ENCODE data around the gene THOC6. TPM values are rescaled to one million over a fixed set of nuclear protein-coding genes. Genes with fewer than 3 reads are reported as not detected.
"Not testable (repeated sequence)": the region's sequence is repeated elsewhere in the genome, so short reads cannot be mapped to it uniquely, and the experiment has no call there.

THOC6 gene
- total RNA-seq, 5 donors from 2014 or later (not counting 1 experiment from before 2014, with no cell fraction given) = 23.7 to 32.8 (median 31.7) TPM

DNA sequence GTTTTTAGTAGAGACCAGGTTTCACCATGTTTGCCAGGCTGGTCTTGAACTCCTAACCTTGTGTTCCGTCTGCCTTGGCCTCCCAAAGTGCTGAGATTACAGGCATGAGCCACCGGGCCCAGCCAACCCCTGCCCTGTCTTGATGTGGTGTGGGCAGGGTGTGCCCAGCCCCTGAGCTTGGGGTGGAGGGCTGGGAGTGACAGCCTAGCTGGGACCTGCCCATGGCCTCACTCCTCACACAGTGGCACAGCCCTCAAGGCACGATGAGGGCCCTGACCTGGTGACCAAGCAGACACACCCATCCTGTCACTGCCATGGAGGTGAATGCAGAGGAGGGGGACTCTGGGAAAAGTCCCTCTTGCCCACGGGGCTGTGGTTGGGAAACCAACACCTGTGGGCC, 44.7 kb downstream of the THOC6 start:
- H3K36me3 Mint-ChIP-seq = peaks cover 32% of the 10 kb centered on the region
- Histone ChIP-seq H3K36me3 (ENCODE audit: control insufficient read depth in 2 of 2, extremely low read depth in 1 of 2, insufficient read depth in 1 of 2, low read length in 1 of 2) (peaks cover 6 to 28% of the 10 kb centered on the region in 2 donors), H3K9me3 (no peaks in the 10 kb centered on the region), H3K4me1 (ENCODE audit: control insufficient read depth in 1 of 2, extremely low read depth in 1 of 2, insufficient read depth in 2 of 2, low read length in 2 of 2) (peaks cover 19 to 85% of the 10 kb centered on the region in 2 experiments), H3K4me3 (ENCODE audit: control insufficient read depth in 1 of 2, extremely low read depth in 1 of 2, low read length in 1 of 2) (peak overlapping the region; percentile 94 to 97), H3K27ac (ENCODE audit: low read length) (peak overlapping the region; percentile 99), H3K27me3 (replicated peaks in 1 of 2; ENCODE audit: control insufficient read depth in 2 of 2, extremely low read depth in 1 of 2, insufficient read depth in 2 of 2, low read length in 1 of 2) (no peaks in the 10 kb centered on the region)
- DNase-seq = peak in 1 of 35 experiments; percentile 32
- H3K4me1 Mint-ChIP-seq = peaks cover 72 to 79% (median 74%) of the 10 kb centered on the region in 3 donors
- H3K27me3 Mint-ChIP-seq = no peaks in the 10 kb centered on the region
- H3K9me3 Mint-ChIP-seq = no peaks in the 10 kb centered on the region
- H3K27ac Mint-ChIP-seq = peak overlapping the region; percentile 97 to 99
- ChIA-PET POLR2A (no interaction called here), CTCF (no interaction called here)
- peak overlapping the region; percentile 96 to 100 (median 97) for H3K4me3 Mint-ChIP-seq
- WGBS (ENCODE audit: insufficient coverage) = 0% methylated on average over 1 of the region's 4 CpGs
- ATAC-seq (replicated peaks in 1 of 4) = peak in 2 of 4 experiments; percentile 13 to 15

DNA sequence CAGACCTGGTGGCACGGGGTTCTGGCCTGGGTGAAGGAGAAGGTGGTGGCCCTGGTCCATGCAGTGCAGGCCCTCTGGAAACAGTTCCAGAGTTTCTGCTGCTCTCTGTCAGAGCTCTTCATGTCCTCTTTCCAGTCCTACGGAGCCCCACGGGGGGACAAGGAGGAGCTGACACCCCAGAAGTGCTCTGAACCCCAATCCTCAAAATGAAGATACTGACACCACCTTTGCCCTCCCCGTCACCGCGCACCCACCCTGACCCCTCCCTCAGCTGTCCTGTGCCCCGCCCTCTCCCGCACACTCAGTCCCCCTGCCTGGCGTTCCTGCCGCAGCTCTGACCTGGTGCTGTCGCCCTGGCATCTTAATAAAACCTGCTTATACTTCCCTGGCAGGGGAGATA, 45.3 kb downstream of the THOC6 start:
- peak overlapping the region; percentile 34 for H3K27ac ChIP-seq (ENCODE audit: low read length)
- H3K9me3 Mint-ChIP-seq; H3K27me3 ChIP-seq (replicated peaks in 1 of 2; ENCODE audit: control insufficient read depth in 2 of 2, extremely low read depth in 1 of 2, insufficient read depth in 2 of 2, low read length in 1 of 2); H3K9me3 ChIP-seq; H3K4me3 ChIP-seq (ENCODE audit: control insufficient read depth in 1 of 2, extremely low read depth in 1 of 2, low read length in 1 of 2); DNase-seq; CTCF ChIA-PET; H3K27me3 Mint-ChIP-seq; ATAC-seq (replicated peaks in 1 of 4): not testable (repeated sequence)
- 87% methylated on average over 5 of the region's 11 CpGs for WGBS (ENCODE audit: insufficient coverage)
- H3K4me1 Mint-ChIP-seq = peaks cover 72 to 79% (median 76%) of the 10 kb centered on the region in 3 donors
- H3K36me3 ChIP-seq (ENCODE audit: control insufficient read depth in 2 of 2, extremely low read depth in 1 of 2, insufficient read depth in 1 of 2, low read length in 1 of 2) = peaks cover 6 to 28% of the 10 kb centered on the region in 2 donors
- peak overlapping the region in 2 of 3 donors; percentile 53 to 97 for H3K4me3 Mint-ChIP-seq
- peaks cover 32% of the 10 kb centered on the region for H3K36me3 Mint-ChIP-seq
- POLR2A ChIA-PET = interaction anchor here in 1 of 2 donors (0.6 kb wide), 1 partner anchor 16 kb away, joined by 4 read pairs; no protein-coding TSS in a partner anchor
- peak overlapping the region; percentile 89 to 94 for H3K27ac Mint-ChIP-seq
- H3K4me1 ChIP-seq (ENCODE audit: control insufficient read depth in 1 of 2, extremely low read depth in 1 of 2, insufficient read depth in 2 of 2, low read length in 2 of 2) = peaks cover 26 to 85% of the 10 kb centered on the region in 2 experiments

DNA sequence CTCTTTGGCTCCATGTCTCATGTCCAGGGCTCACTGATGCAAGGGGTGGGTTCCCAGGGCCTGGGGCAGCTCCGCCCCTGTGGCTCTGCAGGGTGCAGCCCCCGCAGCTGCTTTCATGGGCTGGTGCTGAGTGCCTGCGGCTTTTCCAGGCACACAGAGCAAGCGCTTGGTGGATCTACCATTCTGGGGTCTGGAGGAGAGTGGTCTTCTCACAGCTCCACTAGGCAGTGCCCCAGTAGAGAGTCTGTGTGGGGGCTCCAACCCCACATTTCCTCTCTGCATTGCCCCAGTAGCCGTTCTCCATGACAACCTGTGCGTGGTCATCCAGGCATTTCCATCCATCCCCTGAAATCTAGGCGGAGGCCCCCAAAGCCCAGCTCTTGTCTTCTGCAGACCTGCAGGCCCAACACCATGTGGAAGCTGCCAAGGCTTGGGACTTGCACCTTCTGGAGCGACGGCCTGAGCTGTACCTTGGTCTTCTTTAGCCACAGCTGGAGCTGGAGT, 46.8 kb downstream of the THOC6 start:
- Mint-ChIP-seq H3K9me3 (no peaks in the 10 kb centered on the region), H3K36me3 (peaks cover 30% of the 10 kb centered on the region), H3K4me1 (peaks cover 77 to 81% (median 79%) of the 10 kb centered on the region in 3 donors), H3K27me3 (no peaks in the 10 kb centered on the region), H3K27ac (peak overlapping the region; percentile 89 to 94), H3K4me3 (peak overlapping the region in 1 of 3 donors; percentile 97)
- no peaks in the 10 kb centered on the region for H3K9me3 ChIP-seq
- 90% methylated on average over 5 of the region's 9 CpGs for WGBS (ENCODE audit: insufficient coverage)
- no peak overlapping the region for H3K4me3 ChIP-seq (ENCODE audit: control insufficient read depth in 1 of 2, extremely low read depth in 1 of 2, low read length in 1 of 2)
- H3K36me3 ChIP-seq (ENCODE audit: control insufficient read depth in 2 of 2, extremely low read depth in 1 of 2, insufficient read depth in 1 of 2, low read length in 1 of 2) = peaks cover 6 to 28% of the 10 kb centered on the region in 2 donors
- H3K27me3 ChIP-seq (replicated peaks in 1 of 2; ENCODE audit: control insufficient read depth in 2 of 2, extremely low read depth in 1 of 2, insufficient read depth in 2 of 2, low read length in 1 of 2) = no peaks in the 10 kb centered on the region
- ATAC-seq (replicated peaks in 1 of 4) = no peak
- peak overlapping the region; percentile 34 for H3K27ac ChIP-seq (ENCODE audit: low read length)
- ChIA-PET CTCF (no interaction called here), POLR2A (interaction anchor here in 1 of 2 donors (0.7 kb wide), 2 partner anchors 21 to 330 kb away, joined by 3 read pairs; partner anchors contain the start of gene ZSCAN32)
- no peak for DNase-seq
- peaks cover 34 to 85% of the 10 kb centered on the region in 2 experiments for H3K4me1 ChIP-seq (ENCODE audit: control insufficient read depth in 1 of 2, extremely low read depth in 1 of 2, insufficient read depth in 2 of 2, low read length in 2 of 2)

DNA sequence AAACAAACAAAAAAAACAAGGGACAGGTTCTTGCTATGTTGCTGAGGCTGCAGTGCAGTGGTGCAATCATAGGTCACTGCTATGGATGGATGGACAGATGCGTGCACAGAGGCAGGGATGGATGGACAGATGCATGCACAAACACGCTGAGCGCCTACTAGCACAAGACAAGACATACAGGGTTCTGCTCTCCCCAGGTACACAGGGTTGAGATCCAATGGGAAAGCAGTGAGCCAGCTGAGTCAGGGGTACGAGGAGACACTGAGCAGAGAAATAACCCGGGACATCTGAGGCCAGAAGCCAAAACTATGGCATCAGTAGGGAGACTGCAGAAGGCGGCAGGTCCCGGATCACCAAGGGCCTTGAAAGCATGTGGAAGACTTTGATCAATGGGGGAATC, 47.8 kb downstream of the THOC6 start:
- H3K4me3 ChIP-seq (ENCODE audit: control insufficient read depth in 1 of 2, extremely low read depth in 1 of 2, low read length in 1 of 2) = no peak overlapping the region
- H3K9me3 Mint-ChIP-seq = no peaks in the 10 kb centered on the region
- H3K4me1 Mint-ChIP-seq = peaks cover 86 to 90% (median 88%) of the 10 kb centered on the region in 3 donors
- peaks cover 6 to 28% of the 10 kb centered on the region in 2 donors for H3K36me3 ChIP-seq (ENCODE audit: control insufficient read depth in 2 of 2, extremely low read depth in 1 of 2, insufficient read depth in 1 of 2, low read length in 1 of 2)
- H3K36me3 Mint-ChIP-seq = peaks cover 28% of the 10 kb centered on the region
- H3K27me3 ChIP-seq (replicated peaks in 1 of 2; ENCODE audit: control insufficient read depth in 2 of 2, extremely low read depth in 1 of 2, insufficient read depth in 2 of 2, low read length in 1 of 2) = no peaks in the 10 kb centered on the region
- ChIA-PET CTCF (interaction anchor here in 1 of 2 donors (0.6 kb wide), 1 partner anchor 31 kb away, joined by 5 read pairs; no protein-coding TSS in a partner anchor), POLR2A (interaction anchor here in 1 of 2 donors (0.7 kb wide), 2 partner anchors 22 to 329 kb away, joined by 3 read pairs; partner anchors contain the start of gene ZSCAN32)
- no peaks in the 10 kb centered on the region for H3K9me3 ChIP-seq
- 93% methylated on average over 3 of the region's 7 CpGs for WGBS (ENCODE audit: insufficient coverage)
- H3K4me1 ChIP-seq (ENCODE audit: control insufficient read depth in 1 of 2, extremely low read depth in 1 of 2, insufficient read depth in 2 of 2, low read length in 2 of 2) = peaks cover 41 to 95% of the 10 kb centered on the region in 2 experiments
- ATAC-seq (replicated peaks in 1 of 4) = no peak
- H3K27me3 Mint-ChIP-seq = no peaks in the 10 kb centered on the region
- H3K4me3 Mint-ChIP-seq = peak overlapping the region in 2 of 3 donors; percentile 4 to 97
- no peak for DNase-seq
- H3K27ac Mint-ChIP-seq = peak overlapping the region; percentile 89 to 94
- H3K27ac ChIP-seq (ENCODE audit: low read length) = peak overlapping the region; percentile 20

DNA sequence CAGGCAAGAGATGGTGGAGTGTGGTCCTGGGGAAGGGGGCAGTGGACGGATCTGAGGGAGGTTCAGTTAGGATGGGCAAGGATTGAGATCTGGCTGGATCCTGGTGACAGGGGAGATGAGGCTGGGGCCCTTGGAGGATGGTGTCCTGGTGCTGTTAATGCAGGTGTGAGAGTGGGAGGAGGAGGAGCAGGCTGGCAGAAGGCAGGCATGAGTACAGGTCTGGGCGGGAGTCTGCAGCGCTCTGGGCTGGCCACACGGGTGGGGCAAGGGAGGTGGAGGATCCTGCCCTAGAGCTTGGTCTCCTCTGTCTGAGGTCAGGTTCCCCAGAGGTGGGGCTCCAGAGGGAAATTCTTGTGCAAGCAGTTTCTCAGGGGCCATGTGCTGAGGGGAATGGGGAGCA, 48.3 kb downstream of the THOC6 start:
- H3K4me1 Mint-ChIP-seq = peaks cover 89 to 93% (median 91%) of the 10 kb centered on the region in 3 donors
- H3K36me3 Mint-ChIP-seq = peaks cover 26% of the 10 kb centered on the region
- ATAC-seq (replicated peaks in 1 of 4); H3K4me3 ChIP-seq (ENCODE audit: control insufficient read depth in 1 of 2, extremely low read depth in 1 of 2, low read length in 1 of 2); H3K27me3 Mint-ChIP-seq; POLR2A ChIA-PET; H3K27me3 ChIP-seq (replicated peaks in 1 of 2; ENCODE audit: control insufficient read depth in 2 of 2, extremely low read depth in 1 of 2, insufficient read depth in 2 of 2, low read length in 1 of 2); H3K9me3 Mint-ChIP-seq; H3K9me3 ChIP-seq: not testable (repeated sequence)
- H3K27ac ChIP-seq (ENCODE audit: low read length) = peak overlapping the region; percentile 18
- CTCF ChIA-PET = interaction anchor here in 1 of 2 donors (0.6 kb wide), 1 partner anchor 30 kb away, joined by 5 read pairs; no protein-coding TSS in a partner anchor
- peak overlapping the region; percentile 89 to 94 for H3K27ac Mint-ChIP-seq
- H3K4me3 Mint-ChIP-seq = peak overlapping the region in 2 of 3 donors; percentile 28 to 97
- peaks cover 6 to 28% of the 10 kb centered on the region in 2 donors for H3K36me3 ChIP-seq (ENCODE audit: control insufficient read depth in 2 of 2, extremely low read depth in 1 of 2, insufficient read depth in 1 of 2, low read length in 1 of 2)
- WGBS (ENCODE audit: insufficient coverage) = no CpG with 5 or more reads among the region's 4 CpGs
- peaks cover 41 to 99% of the 10 kb centered on the region in 2 experiments for H3K4me1 ChIP-seq (ENCODE audit: control insufficient read depth in 1 of 2, extremely low read depth in 1 of 2, insufficient read depth in 2 of 2, low read length in 2 of 2)
- peak in 1 of 35 experiments; percentile 29 for DNase-seq

DNA sequence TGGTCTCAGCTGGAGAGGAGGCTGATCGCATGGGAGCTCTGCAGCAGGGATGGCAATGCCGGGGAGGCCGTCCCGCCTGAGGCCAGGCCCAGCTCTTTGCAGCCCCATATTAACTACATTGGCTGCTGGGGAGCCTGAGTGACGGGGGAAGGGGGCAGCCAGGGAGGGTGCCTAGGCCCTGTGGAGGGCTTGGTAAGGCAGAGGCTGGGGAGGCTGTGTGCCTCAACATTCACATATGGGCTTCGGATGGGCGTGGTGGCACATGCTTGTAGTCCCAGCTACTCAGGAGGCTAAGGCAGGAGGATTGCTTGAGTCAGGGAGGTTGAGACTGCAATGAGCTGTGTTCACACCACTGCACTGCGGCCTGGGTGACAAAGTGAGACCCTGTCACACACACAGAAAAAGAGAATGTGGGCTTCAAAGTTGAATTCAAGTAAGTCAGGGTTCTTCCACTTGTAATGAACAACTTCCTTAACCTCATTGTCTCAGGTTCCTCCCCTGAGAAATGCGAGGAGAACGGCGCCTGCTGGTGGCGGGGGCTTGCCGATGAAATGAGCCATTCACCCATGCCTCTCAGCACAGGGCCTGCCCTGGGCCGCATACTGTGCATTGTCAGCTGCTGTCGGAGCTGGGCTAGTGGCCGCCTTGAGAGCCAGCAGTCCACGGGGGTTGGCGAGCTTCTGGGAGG, 48.9 kb downstream of the THOC6 start:
- DNase-seq = peak in 15 of 35 experiments; percentile 28 to 68 (median 50)
- Histone ChIP-seq H3K4me1 (ENCODE audit: control insufficient read depth in 1 of 2, extremely low read depth in 1 of 2, insufficient read depth in 2 of 2, low read length in 2 of 2) (peaks cover 45 to 99% of the 10 kb centered on the region in 2 experiments), H3K36me3 (ENCODE audit: control insufficient read depth in 2 of 2, extremely low read depth in 1 of 2, insufficient read depth in 1 of 2, low read length in 1 of 2) (peaks cover 6 to 24% of the 10 kb centered on the region in 2 donors), H3K27ac (ENCODE audit: low read length) (peak overlapping the region; percentile 93)
- peak in 2 of 4 experiments; percentile 3 to 4 for ATAC-seq (replicated peaks in 1 of 4)
- H3K9me3 ChIP-seq; H3K27me3 ChIP-seq (replicated peaks in 1 of 2; ENCODE audit: control insufficient read depth in 2 of 2, extremely low read depth in 1 of 2, insufficient read depth in 2 of 2, low read length in 1 of 2); H3K27me3 Mint-ChIP-seq; POLR2A ChIA-PET; H3K4me3 ChIP-seq (ENCODE audit: control insufficient read depth in 1 of 2, extremely low read depth in 1 of 2, low read length in 1 of 2); H3K9me3 Mint-ChIP-seq: not testable (repeated sequence)
- peak overlapping the region in 1 of 3 donors; percentile 97 for H3K4me3 Mint-ChIP-seq
- CTCF ChIA-PET = interaction anchor here in 1 of 2 donors (0.6 kb wide), 1 partner anchor 30 kb away, joined by 5 read pairs; no protein-coding TSS in a partner anchor
- peaks cover 22% of the 10 kb centered on the region for H3K36me3 Mint-ChIP-seq
- H3K4me1 Mint-ChIP-seq = peaks cover 90 to 93% (median 93%) of the 10 kb centered on the region in 3 donors
- peak overlapping the region; percentile 98 to 100 for H3K27ac Mint-ChIP-seq
- WGBS (ENCODE audit: insufficient coverage) = no CpG with 5 or more reads among the region's 18 CpGs
